Nephron (organoid): ENCODE results near the gene CARNS1.

ENCODE experiments used
- H3K27ac Mint-ChIP-seq, 3 experiments: 2 replicates each; pipeline ENCODE4 v1.8.0; 2020; ENCODE audit warnings: mixed read lengths in 3 of 3, mild to moderate bottlenecking in 2 of 3, moderate library complexity in 1 of 3
- H3K27me3 Mint-ChIP-seq: 2 replicates; pipeline ENCODE4 v1.8.0; 2021; ENCODE audit warnings: low read depth, mild to moderate bottlenecking, moderate library complexity, mixed read lengths
- H3K36me3 Mint-ChIP-seq: 2 replicates; pipeline ENCODE4 v1.8.0; 2020; ENCODE audit warnings: low read depth, mixed read lengths
- H3K4me1 Mint-ChIP-seq: 2 replicates; pipeline ENCODE4 v1.8.0; 2020; ENCODE audit warnings: mixed read lengths
- H3K4me3 Mint-ChIP-seq, 3 experiments: 2 replicates each; pipeline ENCODE4 v1.8.0; 2020; ENCODE audit warnings: mild to moderate bottlenecking in 3 of 3, mixed read lengths in 3 of 3, moderate library complexity in 2 of 3
- H3K9me3 Mint-ChIP-seq: 2 replicates; pipeline ENCODE4 v1.8.0; 2020; ENCODE audit warnings: mixed read lengths
- CTCF ChIP-seq, 3 experiments: fragments of 200-600 bp; sonication (generic); IDR thresholded peaks; one replicate each; pipeline ENCODE4 v1.5.0; 2021; ENCODE audit warnings: antibody characterized with exemption in 3 of 3; ENCODE audit not compliant: unreplicated experiment in 3 of 3

Gene CARNS1

DNA sequence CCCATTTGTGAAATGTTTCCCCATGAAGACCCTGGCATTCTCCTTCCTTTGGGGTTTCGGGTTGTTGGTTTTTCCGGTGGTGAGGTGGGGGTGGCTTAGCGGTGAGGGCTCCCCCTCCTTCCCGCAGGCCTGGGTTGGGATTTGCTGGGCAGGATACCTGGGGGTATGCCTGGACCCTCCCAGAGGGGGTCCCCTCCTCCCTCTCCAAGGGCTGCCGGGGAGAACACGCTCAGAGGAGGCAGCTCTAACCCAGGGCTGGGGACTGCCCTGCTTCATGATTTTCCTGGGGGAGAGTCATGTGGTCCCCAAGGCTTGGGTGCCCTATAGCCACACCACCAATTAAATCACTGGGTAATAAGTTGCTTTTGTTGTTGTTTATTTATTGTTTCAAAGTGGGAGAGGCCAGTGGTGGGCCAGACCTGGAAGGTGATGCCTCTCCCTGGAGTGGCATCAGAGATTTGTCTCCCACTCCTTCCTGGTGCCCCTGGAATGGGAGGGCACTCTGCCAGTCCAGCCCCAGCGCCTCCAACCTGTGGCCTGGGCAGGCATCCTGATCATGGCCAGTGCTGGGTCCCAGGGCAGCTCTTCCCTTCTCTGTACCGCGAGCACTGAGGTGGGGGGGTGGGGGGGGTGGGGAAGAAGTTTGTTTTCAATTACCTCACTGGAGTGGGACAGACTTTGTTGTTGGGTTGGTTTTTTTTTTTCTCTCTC, 40.8 kb upstream of the CARNS1 start:
- TF ChIP-seq CTCF (IDR thresholded peaks at IDR 0.05; ENCODE audit: unreplicated experiment in 3 of 3): no peak
- Mint-ChIP-seq H3K4me3 (peak overlapping the region; percentile 87 to 93 (median 93)), H3K4me1 (peaks cover 45% of the 10 kb centered on the region), H3K36me3 (no peaks in the 10 kb centered on the region), H3K9me3 (no peaks in the 10 kb centered on the region), H3K27ac (peak overlapping the region; percentile 97 to 99 (median 99)), H3K27me3 (peaks cover 36% of the 10 kb centered on the region)

DNA sequence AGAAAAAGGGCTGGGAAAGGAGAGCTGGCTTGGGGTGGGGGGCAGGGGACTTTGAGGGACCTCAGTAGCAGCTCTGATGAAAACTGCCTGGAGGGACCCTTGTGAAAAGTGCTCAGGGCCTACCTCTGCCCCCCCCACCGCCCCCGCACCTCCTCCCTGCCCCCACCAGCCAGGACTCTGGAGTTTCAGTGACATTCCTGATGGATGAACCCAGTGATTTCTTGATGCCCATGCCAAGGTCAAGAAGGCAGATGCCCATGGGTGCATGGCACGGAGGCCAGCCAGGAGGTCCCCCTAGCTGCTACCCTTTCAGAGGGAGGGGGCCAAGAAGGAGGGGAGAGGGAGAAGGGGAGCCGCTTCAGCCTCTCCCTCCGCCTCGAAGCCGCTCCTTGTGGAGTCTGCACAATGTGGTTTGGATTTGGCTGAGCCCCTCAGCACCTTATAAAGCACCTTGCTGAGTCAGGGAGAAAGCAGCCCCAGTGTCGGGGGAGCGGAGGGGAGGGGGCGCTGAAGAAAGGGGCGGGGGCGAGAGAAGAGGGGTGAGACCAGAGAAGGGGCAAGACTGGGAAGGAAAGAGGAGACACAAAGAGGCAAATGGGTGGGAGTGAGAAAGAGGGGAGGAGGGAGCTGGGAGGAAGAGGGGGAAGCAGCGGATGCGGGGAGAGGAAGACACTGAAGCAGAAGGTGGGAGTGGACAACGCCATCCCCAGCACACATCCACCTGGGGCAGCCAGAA, 40.0 kb upstream of the CARNS1 start:
- H3K27me3 Mint-ChIP-seq: peaks cover 36% of the 10 kb centered on the region
- H3K27ac Mint-ChIP-seq: peak overlapping the region; percentile 74 to 99 (median 97)
- H3K9me3 Mint-ChIP-seq: no peaks in the 10 kb centered on the region
- H3K4me1 Mint-ChIP-seq: peaks cover 38% of the 10 kb centered on the region
- no peak for TF ChIP-seq CTCF (IDR thresholded peaks at IDR 0.05; ENCODE audit: unreplicated experiment in 3 of 3)
- H3K4me3 Mint-ChIP-seq: peak overlapping the region; percentile 56 to 93 (median 69)
- H3K36me3 Mint-ChIP-seq: no peaks in the 10 kb centered on the region

DNA sequence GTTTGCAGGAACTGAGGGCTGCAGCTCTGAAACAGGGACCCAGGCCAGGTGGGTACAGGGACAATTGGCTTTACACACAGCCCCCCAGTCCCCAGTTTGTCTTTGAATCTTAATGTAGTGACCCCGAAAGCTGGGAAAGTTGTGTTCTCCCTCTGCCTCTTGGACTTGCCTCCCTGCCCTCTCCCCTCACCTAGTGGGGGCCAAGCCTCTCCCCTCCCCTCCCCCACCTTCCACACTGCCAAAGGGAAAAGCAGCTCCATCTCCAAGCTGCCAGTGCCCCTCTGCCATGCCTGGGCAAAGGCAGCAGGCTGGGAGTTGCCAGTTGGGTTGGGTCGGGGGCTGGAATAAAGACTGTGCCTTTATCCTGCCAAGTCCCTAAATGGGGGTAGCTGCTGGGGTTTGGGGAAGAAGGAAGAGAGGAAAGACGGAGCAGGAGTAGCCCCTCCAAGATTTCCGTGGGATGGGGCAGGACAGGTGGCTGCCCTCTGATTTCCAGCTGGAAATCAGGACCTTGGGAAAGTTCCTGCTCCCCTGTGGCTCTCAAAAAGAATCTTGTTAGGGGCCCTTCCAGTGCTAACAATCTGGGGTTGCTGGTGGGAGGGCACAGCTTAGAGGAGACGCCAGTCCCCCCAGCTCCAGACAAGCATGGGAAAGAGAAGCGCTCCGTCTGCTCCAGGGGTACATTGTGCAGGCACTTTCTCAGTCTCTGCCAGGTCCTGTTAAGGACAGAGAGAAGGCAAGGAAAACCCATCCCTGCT, 39.2 kb upstream of the CARNS1 start:
- peak overlapping the region; percentile 81 to 99 (median 97) for H3K27ac Mint-ChIP-seq
- no peaks in the 10 kb centered on the region for H3K9me3 Mint-ChIP-seq
- H3K4me3 Mint-ChIP-seq: peak overlapping the region; percentile 62 to 72 (median 69)
- H3K27me3 Mint-ChIP-seq: peaks cover 41% of the 10 kb centered on the region
- no peaks in the 10 kb centered on the region for H3K36me3 Mint-ChIP-seq
- TF ChIP-seq CTCF (IDR thresholded peaks at IDR 0.05; ENCODE audit: unreplicated experiment in 3 of 3): no peak
- peaks cover 31% of the 10 kb centered on the region for H3K4me1 Mint-ChIP-seq

DNA sequence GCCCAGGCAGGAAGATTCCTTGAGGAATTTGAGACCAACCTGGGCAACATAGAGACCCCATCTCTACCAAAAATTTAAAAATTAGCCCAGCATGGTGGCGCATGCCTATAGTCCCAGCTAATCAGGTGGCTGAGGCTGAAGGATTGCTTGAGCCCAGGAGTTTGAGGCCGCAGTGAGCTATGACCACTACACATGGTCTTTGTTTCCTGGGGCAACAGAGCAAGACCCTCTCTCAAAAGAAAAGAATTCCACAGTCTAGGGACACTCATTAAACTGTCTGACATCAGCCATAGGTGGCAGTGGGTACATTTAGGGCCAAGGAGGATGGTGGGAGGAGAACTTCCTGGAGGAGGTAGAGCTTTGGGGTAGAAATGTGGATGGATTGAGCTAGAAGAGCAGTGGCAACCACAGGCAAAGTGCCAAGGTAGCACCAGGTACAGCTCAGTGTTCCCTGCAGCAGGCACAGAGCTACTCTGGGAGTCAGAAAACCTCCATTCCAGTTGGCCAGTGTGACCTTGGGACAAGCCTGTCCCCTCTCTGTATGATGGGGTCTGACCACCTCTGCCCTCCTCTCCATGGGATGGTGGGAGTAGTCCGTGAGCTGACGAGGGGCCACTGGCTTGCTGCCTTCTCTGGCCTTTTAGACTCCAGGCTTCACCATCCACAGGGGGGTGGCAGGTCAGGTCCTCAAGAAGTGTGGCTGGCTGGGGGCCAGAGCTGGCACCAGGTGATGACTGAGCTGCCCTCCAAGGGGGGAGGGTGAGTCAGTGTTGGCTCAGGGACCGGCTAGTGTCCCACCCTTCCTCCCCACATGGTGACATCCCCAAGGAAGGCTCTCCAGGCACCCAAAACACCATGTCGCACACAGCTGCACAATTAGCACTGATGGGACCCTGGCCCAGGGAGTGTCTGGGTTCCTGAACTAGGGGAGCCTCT, 38.3 kb upstream of the CARNS1 start:
- Mint-ChIP-seq H3K27me3 (peaks cover 34% of the 10 kb centered on the region), H3K9me3 (no peaks in the 10 kb centered on the region), H3K36me3 (no peaks in the 10 kb centered on the region), H3K4me3 (peak overlapping the region; percentile 11 to 67 (median 62)), H3K4me1 (peaks cover 23% of the 10 kb centered on the region), H3K27ac (peak overlapping the region; percentile 67 to 99 (median 81))
- no peak for TF ChIP-seq CTCF (IDR thresholded peaks at IDR 0.05; ENCODE audit: unreplicated experiment in 3 of 3)

- TF ChIP-seq CTCF (IDR thresholded peaks at IDR 0.05; ENCODE audit: unreplicated experiment in 3 of 3): no peak
- Mint-ChIP-seq H3K4me3 (no peak overlapping the region), H3K27ac (peak overlapping the region in 1 of 3 experiments; percentile 44), H3K36me3 (no peaks in the 10 kb centered on the region), H3K9me3 (no peaks in the 10 kb centered on the region), H3K4me1 (peaks cover 28% of the 10 kb centered on the region), H3K27me3 (peaks cover 34% of the 10 kb centered on the region)
These were observed 36.9 kb upstream of the CARNS1 start for GRCh38 chr11:67378544-67378943.
